SK-N-SH (cell line): ENCODE measurements around the gene NFX1. TPM values are rescaled to one million over a fixed set of nuclear protein-coding genes. Genes with fewer than 3 reads are reported as not detected.

ENCODE experiments used
- CTCF ChIA-PET: fragments of 300-600, 350-600 bp; formaldehyde crosslinking; extraction: SDS; loops from one replicate; lab custom pipeline; 2021; lab: Yijun Ruan, JAX
- POLR2A ChIA-PET: fragments of 350-600 bp; sonication (Branson Sonifier 250); formaldehyde crosslinking; extraction: SDS; loops from one replicate; lab custom pipeline; 2020; ENCODE audit warnings: antibody characterized with exemption, inconsistent platforms; lab: Yijun Ruan, JAX
- DNase-seq: peaks from one replicate; pipeline ENCODE4 v3.0.0; 2012
- H2AFZ ChIP-seq: fragments of 200-600 bp; sonication (generic); 2 replicates; pipeline ENCODE4 v1.8.1; 2016; ENCODE audit warnings: antibody characterized with exemption, mild to moderate bottlenecking, low read depth
- H3F3A ChIP-seq: fragments of 200-600 bp; sonication (generic); replicated peaks from 2 replicates; pipeline ENCODE3; 2016; ENCODE audit warnings: antibody characterized with exemption, mild to moderate bottlenecking; ENCODE audit not compliant: insufficient read depth
- H3K27ac ChIP-seq, 2 experiments: fragments of 200-500 bp in 1 of 2; fragments of 200-600 bp in 1 of 2; sonication (Bioruptor generic) in 1 of 2; sonication (generic), shearing (Covaris generic) in 1 of 2; 2 replicates each; pipeline versions ENCODE4 v1.5.1 to v1.6.1; 2014 to 2016; ENCODE audit warnings: low read depth in 2 of 2, inconsistent platforms in 1 of 2, low read length in 1 of 2, mild to moderate bottlenecking in 1 of 2, mixed read lengths in 1 of 2
- H3K27me3 ChIP-seq: fragments of 200-600 bp; sonication (generic), shearing (Covaris generic); 2 replicates; pipeline ENCODE4 v1.6.1; 2016; ENCODE audit warnings: mixed run types; ENCODE audit not compliant: insufficient read depth
- H3K36me3 ChIP-seq, 2 experiments: fragments of 200-500 bp in 1 of 2; fragments of 200-600 bp in 1 of 2; sonication (Bioruptor generic) in 1 of 2; sonication (generic) in 1 of 2; replicated peaks in 1 of 2; 2 replicates each; pipeline versions ENCODE3 to v1.5.1; 2014 to 2016; ENCODE audit warnings: low read length in 1 of 2, mild to moderate bottlenecking in 1 of 2; ENCODE audit not compliant: insufficient read depth in 2 of 2, control insufficient read depth in 1 of 2
- H3K4me1 ChIP-seq, 2 experiments: fragments of 200-500 bp in 1 of 2; fragments of 200-600 bp in 1 of 2; sonication (Bioruptor generic) in 1 of 2; sonication (generic), shearing (Covaris generic) in 1 of 2; 2 replicates each; pipeline versions ENCODE4 v1.5.1 to v1.6.1; 2014 to 2016; ENCODE audit warnings: low read depth in 1 of 2, low read length in 1 of 2, mixed run types in 1 of 2; ENCODE audit not compliant: insufficient read depth in 2 of 2, control insufficient read depth in 1 of 2
- H3K4me2 ChIP-seq: fragments of 200-600 bp; sonication (generic), shearing (Covaris generic); 2 replicates; pipeline ENCODE4 v1.6.1; 2017; ENCODE audit warnings: mixed run types
- H3K4me3 ChIP-seq, 2 experiments: fragments of 200-500 bp in 1 of 2; fragments of 200-600 bp in 1 of 2; sonication (Bioruptor generic) in 1 of 2; sonication (generic), shearing (Covaris generic) in 1 of 2; 2 replicates each; pipeline versions ENCODE4 v1.5.1 to v1.8.1; 2014 to 2016; ENCODE audit warnings: low read depth in 2 of 2, inconsistent platforms in 1 of 2, low read length in 1 of 2, mild to moderate bottlenecking in 1 of 2, mixed read lengths in 1 of 2, moderate library complexity in 1 of 2
- H3K79me2 ChIP-seq: fragments of 200-600 bp; sonication (generic); 2 replicates; pipeline ENCODE4 v1.8.1; 2017; ENCODE audit warnings: mild to moderate bottlenecking; ENCODE audit not compliant: insufficient read depth
- H3K9ac ChIP-seq: fragments of 200-600 bp; sonication (generic); 2 replicates; pipeline ENCODE4 v1.6.1; 2017; ENCODE audit warnings: mixed run types
- H3K9me2 ChIP-seq: fragments of 200-600 bp; sonication (generic); 2 replicates; pipeline ENCODE4 v1.6.1; 2017; ENCODE audit warnings: mixed run types
- H3K9me3 ChIP-seq: fragments of 200-600 bp; sonication (generic); 2 replicates; pipeline ENCODE4 v1.6.1; 2017; ENCODE audit warnings: mixed run types, mild to moderate bottlenecking, moderate library complexity
- H4K20me1 ChIP-seq: fragments of 200-600 bp; sonication (generic); 2 replicates; pipeline ENCODE4 v1.6.1; 2017; ENCODE audit warnings: mild to moderate bottlenecking, mixed run types; ENCODE audit not compliant: insufficient read depth
- CTCF ChIP-seq: fragments of 200-600 bp; sonication (generic); IDR thresholded peaks from 2 replicates; pipeline ENCODE4 v1.6.1; 2017; ENCODE audit warnings: antibody characterized with exemption, mild to moderate bottlenecking, moderate library complexity
- ELF1 ChIP-seq: IDR thresholded peaks from 2 replicates; pipeline ENCODE4 v1.4.0; 2012
- FOSL2 ChIP-seq: IDR thresholded peaks from 2 replicates; pipeline ENCODE4 v1.4.0; 2012; ENCODE audit warnings: low read depth, mild to moderate bottlenecking, moderate library complexity, borderline replicate concordance
- FOXJ3 ChIP-seq: sonication (generic); formaldehyde crosslinking; IDR thresholded peaks from 2 replicates; pipeline ENCODE4 v1.5.1; 2020; ENCODE audit warnings: mild to moderate bottlenecking, missing genetic modification reagents
- FOXM1 ChIP-seq: IDR thresholded peaks from 2 replicates; pipeline ENCODE4 v1.4.0; 2012; ENCODE audit warnings: low read depth, mild to moderate bottlenecking
- IRF3 ChIP-seq: fragments of 150-350 bp; IDR thresholded peaks from 2 replicates; pipeline ENCODE4 v1.6.1; 2016; ENCODE audit warnings: mild to moderate bottlenecking, low read depth, low read length
- JUND ChIP-seq: IDR thresholded peaks from 2 replicates; pipeline ENCODE4 v1.4.0; 2012
- MXI1 ChIP-seq: IDR thresholded peaks from 2 replicates; pipeline ENCODE4 v1.6.1; 2012; ENCODE audit warnings: mild to moderate bottlenecking, low read depth, low read length, improper control_type of control experiment
- NRF1 ChIP-seq: IDR thresholded peaks from 2 replicates; pipeline ENCODE4 v1.6.1; 2012; ENCODE audit warnings: low read depth, mild to moderate bottlenecking, low read length
- POLR2AphosphoS5 ChIP-seq: IDR thresholded peaks from 2 replicates; pipeline ENCODE4 v1.6.1; 2012; ENCODE audit warnings: low read depth, low read length
- RAD21 ChIP-seq: IDR thresholded peaks from 2 replicates; pipeline ENCODE4 v1.6.1; 2012; ENCODE audit warnings: mild to moderate bottlenecking, low read length
- RCOR1 ChIP-seq: fragments of 150-350 bp; IDR thresholded peaks from 2 replicates; pipeline ENCODE4 v1.6.1; 2017; ENCODE audit warnings: antibody characterized with exemption, low read length
- RXRA ChIP-seq: IDR thresholded peaks from 2 replicates; pipeline ENCODE4 v1.4.0; 2012; ENCODE audit warnings: low read depth, mild to moderate bottlenecking, borderline replicate concordance
- SMC3 ChIP-seq: IDR thresholded peaks from 2 replicates; pipeline ENCODE4 v1.6.1; 2012; ENCODE audit warnings: low read depth, low read length, improper control_type of control experiment
- TAF1 ChIP-seq: IDR thresholded peaks from 2 replicates; pipeline ENCODE4 v1.6.1; 2012; ENCODE audit warnings: low read depth, mild to moderate bottlenecking, low read length, moderate library complexity, borderline replicate concordance
- TEAD4 ChIP-seq: IDR thresholded peaks from 2 replicates; pipeline ENCODE4 v1.4.0; 2012; ENCODE audit warnings: mild to moderate bottlenecking, borderline replicate concordance; ENCODE audit not compliant: insufficient read depth
- USF1 ChIP-seq: IDR thresholded peaks from 2 replicates; pipeline ENCODE4 v1.4.0; 2012; ENCODE audit warnings: low read depth, borderline replicate concordance
- USF2 ChIP-seq: fragments of 150-350 bp; IDR thresholded peaks from 2 replicates; pipeline ENCODE4 v1.6.1; 2017; ENCODE audit warnings: antibody characterized with exemption, low read length, low read depth, borderline replicate concordance
- ZBTB33 ChIP-seq: IDR thresholded peaks from 2 replicates; pipeline ENCODE4 v1.4.0; 2012; ENCODE audit warnings: low read depth, borderline replicate concordance
- WGBS: methylation state at CpG from one replicate; pipeline ENCODE4 v1.1.6; 2017; ENCODE audit warnings: low lambda C conversion rate; 5-methylcytosine and 5-hydroxymethylcytosine counted together
- polyA plus RNA-seq, 3 experiments: library from polyadenylated mRNA; depleted of rRNA; stranded (reverse); fragments of >200 nt; gene quantifications; 2 replicates each; pipeline ENCODE4 v1.2.3, GENCODE V29; 2012

The NFX1 gene
- polyA plus RNA-seq, 1 of the 3 experiments (the other 2 are of a cell fraction), result 19.6 TPM

- Histone ChIP-seq H3K9me2 (no peaks in the 10 kb centered on the region), H3K4me3 (peak overlapping the region in 1 of 2 experiments; percentile 33; a peak in 1 of 4 replicates), H3K36me3 (peaks cover 7 to 13% of the 10 kb centered on the region in 2 experiments), H3K9ac (no peak overlapping the region), H3K4me1 (peaks cover 0 to 6% of the 10 kb centered on the region in 2 experiments; a peak in 1 of 4 replicates), H3K9me3 (no peaks in the 10 kb centered on the region), H3K27ac (no peak overlapping the region), H3K27me3 (no peaks in the 10 kb centered on the region), H2AFZ (no peak overlapping the region), H3K79me2 (no peaks in the 10 kb centered on the region), H3K4me2 (no peak overlapping the region), H4K20me1 (no peaks in the 10 kb centered on the region), H3F3A (peaks cover 4% of the 10 kb centered on the region)
- DNase-seq, result no peak
- TF ChIP-seq MXI1, result no peak
- no peak for TF ChIP-seq CTCF
- TF ChIP-seq USF2, result no peak
- no peak for TF ChIP-seq IRF3
- TF ChIP-seq RXRA, result no peak
- TF ChIP-seq RCOR1, result no peak
- TF ChIP-seq TAF1, result no peak
- TF ChIP-seq USF1, result no peak
- TF ChIP-seq FOXJ3 (CRISPR knock-in tag), result no peak
- TF ChIP-seq RAD21, result no peak
- no peak for TF ChIP-seq ZBTB33
- no peak for TF ChIP-seq FOSL2
- TF ChIP-seq TEAD4, result no peak
- no peak for TF ChIP-seq SMC3
- no peak for TF ChIP-seq JUND
- TF ChIP-seq NRF1, result no peak
- TF ChIP-seq FOXM1, result no peak
- no peak for TF ChIP-seq POLR2AphosphoS5
- TF ChIP-seq ELF1, result no peak
- POLR2A ChIA-PET, result no interaction called here
- WGBS, result 89% methylated on average over 15 of the region's 15 CpGs
- CTCF ChIA-PET, result interaction anchor here (0.6 to 8.0 kb wide), 36 partner anchors 8 to 403 kb away, joined by 3 to 103 read pairs (median 6); partner anchors contain the start of genes ANKRD18B, AQP3, B4GALT1 and NOL6
These were observed 85.0 kb downstream of the NFX1 start for GRCh38 chr9:33375238-33375840.
